Peyer's patch (tissue), 4 donors: ENCODE data around the gene CNPY1. TPM values are rescaled to one million over a fixed set of nuclear protein-coding genes. Genes with fewer than 3 reads are reported as not detected.

Experiments used
- DNase-seq, 3 donors: peaks; one replicate each; pipeline ENCODE4 v3.0.0-alpha.2; 2017 to 2019
- H3K27ac ChIP-seq, 4 donors: fragments of 200-600 bp; sonication (generic); one replicate each; pipeline ENCODE4 v1.5.1; 2016 to 2019
- H3K27me3 ChIP-seq, 2 donors: fragments of 200-600 bp; sonication (generic); one replicate each; pipeline ENCODE4 v1.5.1; 2019
- H3K36me3 ChIP-seq, 3 donors: fragments of 200-600 bp; sonication (generic); one replicate each; pipeline ENCODE4 v1.5.1; 2016 to 2019
- H3K4me1 ChIP-seq, 4 donors: fragments of 200-600 bp; sonication (generic); one replicate each; pipeline ENCODE4 v1.5.1; 2016 to 2019
- H3K4me3 ChIP-seq, 4 donors: fragments of 200-600 bp; sonication (generic); 1 replicate in 3 of 4; 2 replicates in 1 of 4; pipeline ENCODE4 v1.5.1; 2016 to 2019; ENCODE audit warnings: mild to moderate bottlenecking in 1 of 4
- H3K9me3 ChIP-seq, 4 donors: fragments of 200-600 bp; sonication (generic); one replicate each; pipeline ENCODE4 v1.5.1; 2016 to 2019; ENCODE audit warnings: mild to moderate bottlenecking in 1 of 4
- CTCF ChIP-seq, 6 experiments: fragments of 450-650 bp in 4 of 6; fragments of 200-600 bp in 2 of 6; sonication (generic) in 1 of 6; IDR thresholded peaks; one replicate each; pipeline ENCODE4 v1.5.1; 2017 to 2019; ENCODE audit warnings: antibody characterized with exemption in 6 of 6, mild to moderate bottlenecking in 3 of 6, moderate library complexity in 1 of 6
- POLR2A ChIP-seq, 2 donors: fragments of 450-650 bp; IDR thresholded peaks; one replicate each; pipeline ENCODE4 v1.5.1; 2017; ENCODE audit warnings: antibody characterized with exemption in 2 of 2, mild to moderate bottlenecking in 2 of 2, moderate library complexity in 2 of 2
- total RNA-seq, 4 donors: library from RNA; depleted of rRNA; stranded (reverse); fragments of >200 nt; gene quantifications; one replicate each; pipeline ENCODE4 v1.1.0, GENCODE V29; 2016

CNPY1 gene
- total RNA-seq, 4 donors from 2014 or later: 0.40 TPM; not detected in 3

GRCh38 chr7:155533827-155534690 is 12.3 kb downstream of the CNPY1 start:
- Histone ChIP-seq H3K36me3 (no peaks in the 10 kb centered on the region), H3K4me1 (peaks cover 0 to 14% (median 8%) of the 10 kb centered on the region in 4 donors), H3K9me3 (no peaks in the 10 kb centered on the region), H3K4me3 (peak overlapping the region in 3 of 4 donors; percentile 12 to 30 (median 24)), H3K27ac (no peak overlapping the region), H3K27me3 (peaks cover 0 to 17% of the 10 kb centered on the region in 2 donors)
- DNase-seq: no peak
- TF ChIP-seq CTCF (IDR thresholded peaks at IDR 0.05) (peak in 5 of 6 experiments; percentile 16 to 33 (median 26)), POLR2A (IDR thresholded peaks at IDR 0.05) (no peak)

DNA sequence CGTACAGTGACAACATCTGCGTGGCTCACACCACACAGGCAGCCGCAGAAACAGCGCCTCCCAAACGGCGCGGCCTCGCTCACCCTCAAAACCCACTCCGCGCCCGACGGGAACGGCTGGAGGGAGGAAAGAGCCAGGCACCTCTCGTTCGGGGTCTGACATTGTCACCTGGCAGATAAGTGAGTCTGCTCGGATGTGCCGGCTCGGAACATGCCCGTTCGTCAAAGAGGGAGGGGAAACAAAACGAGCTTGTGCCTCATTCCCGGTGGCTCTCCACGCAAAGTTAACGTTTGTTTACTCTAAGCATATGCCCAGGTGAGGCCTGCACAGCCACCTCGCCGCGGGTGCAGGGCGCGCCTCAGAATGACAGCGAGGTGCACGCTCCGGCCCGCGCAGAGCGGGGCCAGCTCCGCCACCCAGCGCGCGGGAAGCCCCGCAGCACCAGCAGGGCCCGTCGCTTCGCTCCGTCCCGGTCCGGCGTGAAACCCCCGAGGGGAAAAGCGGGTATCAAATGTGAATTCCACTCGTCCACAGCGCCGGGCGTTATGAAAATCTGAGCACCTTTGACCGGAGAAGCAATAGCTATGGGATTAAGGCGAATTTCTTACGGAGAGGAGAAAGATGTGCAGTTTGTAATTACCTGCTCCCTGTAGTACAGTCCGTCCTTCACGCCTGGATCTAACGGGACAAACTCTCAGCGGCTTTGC is 13.1 kb downstream of the CNPY1 start:
- TF ChIP-seq POLR2A (IDR thresholded peaks at IDR 0.05) (no peak), CTCF (IDR thresholded peaks at IDR 0.05) (no peak)
- peak overlapping the region in 3 of 4 donors; percentile 12 to 30 (median 24) for H3K4me3 ChIP-seq
- H3K27me3 ChIP-seq: peaks cover 0 to 17% of the 10 kb centered on the region in 2 donors
- H3K4me1 ChIP-seq: peaks cover 0 to 14% (median 8%) of the 10 kb centered on the region in 4 donors
- no peak for DNase-seq
- H3K9me3 ChIP-seq: no peaks in the 10 kb centered on the region
- no peaks in the 10 kb centered on the region for H3K36me3 ChIP-seq
- H3K27ac ChIP-seq: no peak overlapping the region

- H3K9me3 ChIP-seq: no peaks in the 10 kb centered on the region
- DNase-seq: no peak
- peaks cover 0 to 14% (median 8%) of the 10 kb centered on the region in 4 donors for H3K4me1 ChIP-seq
- H3K27me3 ChIP-seq: peaks cover 0 to 17% of the 10 kb centered on the region in 2 donors
- no peak for TF ChIP-seq POLR2A (IDR thresholded peaks at IDR 0.05)
- TF ChIP-seq CTCF (IDR thresholded peaks at IDR 0.05): no peak
- no peak overlapping the region for H3K27ac ChIP-seq
- H3K4me3 ChIP-seq: peak overlapping the region in 2 of 4 donors; percentile 24 to 30
- H3K36me3 ChIP-seq: no peaks in the 10 kb centered on the region
These were observed 13.6 kb downstream of the CNPY1 start for GRCh38 chr7:155532792-155533119.

DNA sequence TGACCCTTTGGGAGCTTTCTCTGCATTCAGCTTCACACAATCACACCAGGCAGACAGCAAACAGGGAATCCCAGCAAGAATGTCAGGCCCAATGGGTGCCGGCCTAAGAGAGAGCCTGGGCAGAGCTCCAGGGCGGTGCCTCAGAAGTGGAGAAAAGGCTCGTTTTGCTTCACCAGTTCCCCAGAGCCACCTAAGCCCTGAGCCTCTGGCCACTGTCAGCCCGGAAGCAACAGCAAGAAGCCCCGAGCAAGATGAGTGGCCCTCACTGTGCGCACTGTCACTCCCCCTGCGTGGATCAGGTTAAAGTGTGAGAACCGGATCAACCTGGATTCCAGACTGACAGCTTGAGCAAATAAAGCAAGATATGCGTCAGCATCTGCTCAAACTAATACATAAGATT is 14.7 kb downstream of the CNPY1 start:
- TF ChIP-seq CTCF (IDR thresholded peaks at IDR 0.05) (no peak), POLR2A (IDR thresholded peaks at IDR 0.05) (no peak)
- Histone ChIP-seq H3K36me3 (no peaks in the 10 kb centered on the region), H3K9me3 (no peaks in the 10 kb centered on the region), H3K27me3 (peaks cover 0 to 17% of the 10 kb centered on the region in 2 donors), H3K4me3 (no peak overlapping the region), H3K4me1 (peaks cover 0 to 14% (median 8%) of the 10 kb centered on the region in 4 donors), H3K27ac (no peak overlapping the region)
- DNase-seq: no peak

DNA sequence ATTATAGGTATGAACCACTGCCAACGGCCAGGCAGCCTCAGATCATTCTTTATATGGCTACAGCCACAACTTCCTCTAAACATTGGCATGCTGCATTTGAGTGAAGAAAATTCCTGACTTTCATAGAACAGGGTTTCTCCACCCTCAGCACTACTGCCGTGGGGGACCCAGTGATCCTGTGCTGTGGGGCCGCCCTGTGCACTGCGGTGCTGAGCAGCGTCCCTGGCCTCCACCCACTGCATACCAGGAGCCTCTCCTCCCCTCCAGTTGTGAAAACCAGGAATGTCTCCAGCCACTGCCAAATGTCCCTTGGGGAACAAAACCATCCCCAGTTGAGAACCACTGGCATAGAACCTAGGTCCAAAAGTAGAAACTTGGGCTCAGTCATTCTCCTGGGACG is 15.8 kb downstream of the CNPY1 start:
- no peak for TF ChIP-seq CTCF (IDR thresholded peaks at IDR 0.05)
- TF ChIP-seq POLR2A (IDR thresholded peaks at IDR 0.05): no peak
- Histone ChIP-seq H3K9me3 (no peaks in the 10 kb centered on the region), H3K4me1 (peaks cover 0 to 14% (median 8%) of the 10 kb centered on the region in 4 donors), H3K27ac (no peak overlapping the region), H3K4me3 (no peak overlapping the region), H3K36me3 (no peaks in the 10 kb centered on the region), H3K27me3 (peaks cover 0 to 17% of the 10 kb centered on the region in 2 donors)
- DNase-seq: no peak
